Stimulated activated CD4-positive, alpha-beta T cell treated with anti-CD3 and anti-CD28 coated beads, Interleukin-15, amount 100 ng/mL, for 24 hours (primary cell): ENCODE data around the gene FAM131A.

Experiments used
- DNase-seq: peaks from one replicate; pipeline ENCODE4 v3.0.0-alpha.2; 2020

FAM131A gene

GRCh38 chr3:184358921-184359350 lies 21.5 kb downstream of the FAM131A start:
- DNase-seq: no peak

- DNase-seq: no peak
Observed at GRCh38 chr3:184359610-184360009, 22.2 kb downstream of the FAM131A start.

- no peak for DNase-seq
Observed at GRCh38 chr3:184360070-184360928, 22.9 kb downstream of the FAM131A start.

- no peak for DNase-seq
Observed at GRCh38 chr3:184360929-184361531, 23.6 kb downstream of the FAM131A start.

GRCh38 chr3:184361532-184361931 lies 24.1 kb downstream of the FAM131A start, which contains the start of the genes CLCN2 and POLR2H:
Gene CLCN2, minus strand, starts transcription at chr3:184361605. Its CDS starts 126 bp downstream, at chr3:184361479.
Gene POLR2H, plus strand, starts transcription at chr3:184361710. Its CDS starts 1,783 bp downstream, at chr3:184363493.
- DNase-seq: peak; percentile 71

GRCh38 chr3:184361932-184362667 lies 24.7 kb downstream of the FAM131A start:
- DNase-seq: peak; percentile 70

GRCh38 chr3:184362668-184363546 lies 25.5 kb downstream of the FAM131A start:
- DNase-seq: peak; percentile 97

- DNase-seq: no peak
Observed at GRCh38 chr3:184366619-184367289, 29.4 kb downstream of the FAM131A start.

GRCh38 chr3:184368116-184368515 lies 30.7 kb downstream of the FAM131A start:
- DNase-seq: no peak

- DNase-seq: no peak
Observed at GRCh38 chr3:184368586-184369183, 31.3 kb downstream of the FAM131A start.

- peak; percentile 71 for DNase-seq
Observed at GRCh38 chr3:184371570-184372018, 34.2 kb downstream of the FAM131A start.

GRCh38 chr3:184372296-184372821 lies 35.0 kb downstream of the FAM131A start:
- DNase-seq: no peak

GRCh38 chr3:184372911-184373310 lies 35.5 kb downstream of the FAM131A start:
- DNase-seq: no peak

GRCh38 chr3:184373422-184373821 lies 36.0 kb downstream of the FAM131A start:
- no peak for DNase-seq

GRCh38 chr3:184375747-184376461 lies 38.5 kb downstream of the FAM131A start:
- DNase-seq: no peak

- DNase-seq: no peak
Observed at GRCh38 chr3:184377374-184377773, 40.0 kb downstream of the FAM131A start.

- no peak for DNase-seq
Observed at GRCh38 chr3:184377882-184378445, 40.6 kb downstream of the FAM131A start, which contains the start of gene THPO. Gene THPO, minus strand, starts transcription at chr3:184378207. Its CDS starts 1,948 bp downstream, at chr3:184376259.

- no peak for DNase-seq
Observed at GRCh38 chr3:184378651-184379357, 41.4 kb downstream of the FAM131A start.
